Tibial nerve (tissue), 4 donors: Measurements from ENCODE around the gene PTPRM. TPM values are rescaled to one million over a fixed set of nuclear protein-coding genes. Genes with fewer than 3 reads are reported as not detected.

ENCODE experiments used
- DNase-seq, 2 donors: peaks; one replicate each; pipeline ENCODE4 v3.0.0-alpha.2; 2019; ENCODE audit warnings: low spot score in 2 of 2
- H3K27ac ChIP-seq, 4 donors: fragments of 200-600 bp; sonication (generic) in 3 of 4; one replicate each; pipeline ENCODE4 v1.5.1; 2017 to 2019; ENCODE audit warnings: mild to moderate bottlenecking in 1 of 4
- H3K27me3 ChIP-seq, 2 donors: fragments of 200-600 bp; sonication (generic) in 1 of 2; one replicate each; pipeline versions ENCODE4 v1.5.1 to v1.6.0; 2017 to 2019
- H3K36me3 ChIP-seq, 3 donors: fragments of 200-600 bp; sonication (generic); one replicate each; pipeline ENCODE4 v1.5.1; 2018 to 2019
- H3K4me1 ChIP-seq, 4 donors: fragments of 200-600 bp; sonication (generic) in 3 of 4; one replicate each; pipeline ENCODE4 v1.5.1; 2017 to 2019
- H3K4me3 ChIP-seq, 4 donors: fragments of 200-600 bp; sonication (generic) in 3 of 4; one replicate each; pipeline ENCODE4 v1.5.1; 2017 to 2019; ENCODE audit warnings: mild to moderate bottlenecking in 1 of 4, moderate library complexity in 1 of 4
- H3K9me3 ChIP-seq, 4 donors: fragments of 200-600 bp; sonication (generic) in 3 of 4; one replicate each; pipeline ENCODE4 v1.5.1; 2017 to 2019
- CTCF ChIP-seq, 5 experiments: fragments of 200-600 bp in 3 of 5; fragments of 450-650 bp in 2 of 5; sonication (generic) in 3 of 5; IDR thresholded peaks; one replicate each; pipeline ENCODE4 v1.5.1; 2016 to 2019; ENCODE audit warnings: antibody characterized with exemption in 5 of 5, mild to moderate bottlenecking in 3 of 5, moderate library complexity in 2 of 5
- EP300 ChIP-seq, 2 donors: sonication (generic); formaldehyde crosslinking; IDR thresholded peaks; one replicate each; pipeline ENCODE4 v1.6.1; 2017; ENCODE audit warnings: antibody characterized with exemption in 2 of 2, mild to moderate bottlenecking in 1 of 2
- POLR2A ChIP-seq, 2 donors: fragments of 450-650 bp; IDR thresholded peaks; one replicate each; pipeline ENCODE4 v1.6.1; 2017; ENCODE audit warnings: antibody characterized with exemption in 2 of 2, mild to moderate bottlenecking in 2 of 2, moderate library complexity in 2 of 2
- WGBS, 2 donors: methylation state at CpG; one replicate each; pipeline ENCODE4 v1.1.5; 2018; 5-methylcytosine and 5-hydroxymethylcytosine counted together
- total RNA-seq, 4 donors: library from RNA; depleted of rRNA; stranded (reverse); fragments of >200 nt; gene quantifications; one replicate each; pipeline ENCODE4 v1.1.0, GENCODE V29; 2016

PTPRM gene
- total RNA-seq, 4 donors from 2014 or later: 62.2 to 92.4 (median 80.7) TPM

GRCh38 chr18:7978834-7979233 lies 411.7 kb downstream of the PTPRM start:
- no peak for TF ChIP-seq EP300 (IDR thresholded peaks at IDR 0.05)
- no peak for TF ChIP-seq CTCF (IDR thresholded peaks at IDR 0.05)
- no peak for TF ChIP-seq POLR2A (IDR thresholded peaks at IDR 0.05)
- Histone ChIP-seq H3K4me3 (no peak overlapping the region), H3K36me3 (no peaks in the 10 kb centered on the region), H3K27me3 (no peaks in the 10 kb centered on the region), H3K9me3 (no peaks in the 10 kb centered on the region), H3K27ac (no peak overlapping the region), H3K4me1 (no peaks in the 10 kb centered on the region)
- DNase-seq: no peak
- 80 to 82% methylated on average over 4 of the region's 4 CpGs for WGBS, 2 donors

GRCh38 chr18:7979714-7980113 lies 412.6 kb downstream of the PTPRM start:
- TF ChIP-seq CTCF (IDR thresholded peaks at IDR 0.05) (no peak), EP300 (IDR thresholded peaks at IDR 0.05) (no peak), POLR2A (IDR thresholded peaks at IDR 0.05) (no peak)
- H3K27ac ChIP-seq: no peak overlapping the region
- DNase-seq: no peak
- no peak overlapping the region for H3K4me3 ChIP-seq
- H3K4me1 ChIP-seq: no peaks in the 10 kb centered on the region
- H3K27me3 ChIP-seq: no peaks in the 10 kb centered on the region
- WGBS, 2 donors: 95 to 97% methylated on average over 8 of the region's 8 CpGs
- H3K9me3 ChIP-seq: no peaks in the 10 kb centered on the region
- H3K36me3 ChIP-seq: no peaks in the 10 kb centered on the region

- 92 to 98% methylated on average over 3 of the region's 3 CpGs for WGBS, 2 donors
- Histone ChIP-seq H3K27me3 (no peaks in the 10 kb centered on the region), H3K9me3 (no peaks in the 10 kb centered on the region), H3K4me3 (no peak overlapping the region), H3K27ac (no peak overlapping the region), H3K36me3 (no peaks in the 10 kb centered on the region), H3K4me1 (no peaks in the 10 kb centered on the region)
- no peak for TF ChIP-seq CTCF (IDR thresholded peaks at IDR 0.05)
- no peak for TF ChIP-seq POLR2A (IDR thresholded peaks at IDR 0.05)
- no peak for TF ChIP-seq EP300 (IDR thresholded peaks at IDR 0.05)
- DNase-seq: no peak
These were observed 413.0 kb downstream of the PTPRM start for GRCh38 chr18:7980136-7980535.

- Histone ChIP-seq H3K27ac (no peak overlapping the region), H3K36me3 (no peaks in the 10 kb centered on the region), H3K9me3 (no peaks in the 10 kb centered on the region), H3K4me3 (no peak overlapping the region), H3K4me1 (no peaks in the 10 kb centered on the region), H3K27me3 (no peaks in the 10 kb centered on the region)
- TF ChIP-seq POLR2A (IDR thresholded peaks at IDR 0.05) (no peak), EP300 (IDR thresholded peaks at IDR 0.05) (no peak), CTCF (IDR thresholded peaks at IDR 0.05) (no peak)
- no peak for DNase-seq
- WGBS, 2 donors: 85 to 95% methylated on average over 4 of the region's 4 CpGs
These were observed 413.5 kb downstream of the PTPRM start for GRCh38 chr18:7980656-7981055.

- DNase-seq: no peak
- H3K27me3 ChIP-seq: no peaks in the 10 kb centered on the region
- no peak overlapping the region for H3K27ac ChIP-seq
- TF ChIP-seq CTCF (IDR thresholded peaks at IDR 0.05) (no peak), EP300 (IDR thresholded peaks at IDR 0.05) (no peak), POLR2A (IDR thresholded peaks at IDR 0.05) (no peak)
- H3K9me3 ChIP-seq: no peaks in the 10 kb centered on the region
- no peaks in the 10 kb centered on the region for H3K4me1 ChIP-seq
- no peaks in the 10 kb centered on the region for H3K36me3 ChIP-seq
- H3K4me3 ChIP-seq: no peak overlapping the region
These were observed 415.1 kb downstream of the PTPRM start for GRCh38 chr18:7982216-7982615.
